GM12878 (cell line): ENCODE data around the gene INAFM1. TPM values are rescaled to one million over a fixed set of nuclear protein-coding genes. Genes with fewer than 3 reads are reported as not detected.
A peak's percentile ranks its signal among the peaks of the same experiment; 100 is the strongest.

Experiments
- CREB1 ChIP-seq: IDR thresholded peaks from 2 replicates; pipeline ENCODE4 v1.6.1; 2012; ENCODE audit warnings: low read depth, mild to moderate bottlenecking, inconsistent platforms
- E2F8 ChIP-seq: fragments of 450-650 bp; IDR thresholded peaks from 2 replicates; pipeline ENCODE4 v1.6.1; 2018; ENCODE audit warnings: mild to moderate bottlenecking, low read depth, moderate library complexity; ENCODE audit not compliant: partially characterized antibody
- FOXM1 ChIP-seq: IDR thresholded peaks from 2 replicates; pipeline ENCODE4 v1.6.1; 2012; ENCODE audit warnings: low read depth, mild to moderate bottlenecking, inconsistent platforms, low read length, moderate library complexity
- IRF5 ChIP-seq: fragments of 450-650 bp; IDR thresholded peaks from 2 replicates; pipeline ENCODE4 v1.6.1; 2017; ENCODE audit warnings: borderline replicate concordance
- JUNB ChIP-seq: IDR thresholded peaks from 2 replicates; pipeline ENCODE4 v1.6.1; 2016; ENCODE audit warnings: antibody characterized with exemption, mild to moderate bottlenecking
- MYB ChIP-seq: fragments of 150-350 bp; IDR thresholded peaks from 2 replicates; pipeline ENCODE4 v1.6.1; 2014; ENCODE audit warnings: mild to moderate bottlenecking, low read depth, low read length, borderline replicate concordance
- PAX8 ChIP-seq: fragments of 450-650 bp; IDR thresholded peaks from 2 replicates; pipeline ENCODE4 v1.6.1; 2017; ENCODE audit warnings: mild to moderate bottlenecking, moderate library complexity
- RCOR1 ChIP-seq: conservative IDR thresholded peaks from 2 replicates; pipeline ENCODE4 v1.6.1; 2012; ENCODE audit warnings: low read depth, low read length, improper control_type of control experiment
- REST ChIP-seq: IDR thresholded peaks from 2 replicates; pipeline ENCODE4 v1.6.1; 2012; ENCODE audit warnings: mild to moderate bottlenecking, low read depth, low read length
- SIX5 ChIP-seq: IDR thresholded peaks from 2 replicates; pipeline ENCODE4 v1.6.1; 2011; ENCODE audit warnings: mild to moderate bottlenecking, low read depth, low read length, moderate library complexity; ENCODE audit not compliant: severe bottlenecking
- TAF1 ChIP-seq: IDR thresholded peaks from 2 replicates; pipeline ENCODE4 v1.6.1; 2011; ENCODE audit warnings: mild to moderate bottlenecking, low read depth, low read length, borderline replicate concordance
- ZNF592 ChIP-seq: fragments of 450-650 bp; IDR thresholded peaks from 2 replicates; pipeline ENCODE4 v1.6.1; 2017; ENCODE audit warnings: mild to moderate bottlenecking, moderate library complexity
- polyA plus RNA-seq, 11 experiments: library from polyadenylated mRNA; depleted of rRNA in 4 of 11; unstranded in 6 of 11; stranded (reverse) in 5 of 11; fragments of >200 nt; fragmentation: Nextera tagmentation in 4 of 11; fragmentation: Illumina TruSeq in 1 of 11; extraction: Ambion mirVana in 4 of 11; extraction: Trizol in 1 of 11; gene quantifications; 1 replicate in 1 of 11; 2 replicates in 10 of 11; pipeline versions ENCODE4 v1.2.1 to v1.2.3, GENCODE V29; 2011 to 2016; ENCODE audit warnings: inconsistent platforms in 2 of 11, missing spikeins in 2 of 11, low read depth in 1 of 11
- total RNA-seq, 4 experiments: library from RNA; depleted of rRNA in 3 of 4; stranded (reverse); fragments of >200 nt in 3 of 4; fragmentation: Illumina TruSeq in 1 of 4; extraction: Trizol in 1 of 4; gene quantifications; 2 replicates each; pipeline versions ENCODE4 v1.2.1 to v1.2.3, GENCODE V29; 2013 to 2021
- TF ChIP-seq, protein P1 (sequence below): fragments of 450-650 bp; conservative IDR thresholded peaks from 2 replicates; pipeline ENCODE4 v1.6.1; 2017; ENCODE audit warnings: mild to moderate bottlenecking, moderate library complexity
- TF ChIP-seq, protein P2 (sequence below): IDR thresholded peaks from 2 replicates; pipeline ENCODE4 v1.6.1; 2012; ENCODE audit warnings: low read length, inconsistent platforms

INAFM1 gene
- total and polyA plus RNA-seq, 10 of the 15 experiments (the other 5 are each of a cell fraction or from before 2014, with no cell fraction given): 0.57 to 6.8 (median 1.1) TPM; not detected in 1

- TF ChIP-seq ZNF592 (peak; percentile 29; the same call in 1 of the 2 replicates), CREB1 (no peak), E2F8 (no peak), MYB (no peak), TAF1 (no peak), IRF5 (no peak), RCOR1 (no peak), FOXM1 (peak; percentile 59; the same call in 1 of the 2 replicates), JUNB (no peak), SIX5 (no peak), REST (no peak), PAX8 (no peak)
- TF ChIP-seq, protein P1, sequence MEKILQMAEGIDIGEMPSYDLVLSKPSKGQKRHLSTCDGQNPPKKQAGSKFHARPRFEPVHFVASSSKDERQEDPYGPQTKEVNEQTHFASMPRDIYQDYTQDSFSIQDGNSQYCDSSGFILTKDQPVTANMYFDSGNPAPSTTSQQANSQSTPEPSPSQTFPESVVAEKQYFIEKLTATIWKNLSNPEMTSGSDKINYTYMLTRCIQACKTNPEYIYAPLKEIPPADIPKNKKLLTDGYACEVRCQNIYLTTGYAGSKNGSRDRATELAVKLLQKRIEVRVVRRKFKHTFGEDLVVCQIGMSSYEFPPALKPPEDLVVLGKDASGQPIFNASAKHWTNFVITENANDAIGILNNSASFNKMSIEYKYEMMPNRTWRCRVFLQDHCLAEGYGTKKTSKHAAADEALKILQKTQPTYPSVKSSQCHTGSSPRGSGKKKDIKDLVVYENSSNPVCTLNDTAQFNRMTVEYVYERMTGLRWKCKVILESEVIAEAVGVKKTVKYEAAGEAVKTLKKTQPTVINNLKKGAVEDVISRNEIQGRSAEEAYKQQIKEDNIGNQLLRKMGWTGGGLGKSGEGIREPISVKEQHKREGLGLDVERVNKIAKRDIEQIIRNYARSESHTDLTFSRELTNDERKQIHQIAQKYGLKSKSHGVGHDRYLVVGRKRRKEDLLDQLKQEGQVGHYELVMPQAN: no peak
- TF ChIP-seq, protein P2, sequence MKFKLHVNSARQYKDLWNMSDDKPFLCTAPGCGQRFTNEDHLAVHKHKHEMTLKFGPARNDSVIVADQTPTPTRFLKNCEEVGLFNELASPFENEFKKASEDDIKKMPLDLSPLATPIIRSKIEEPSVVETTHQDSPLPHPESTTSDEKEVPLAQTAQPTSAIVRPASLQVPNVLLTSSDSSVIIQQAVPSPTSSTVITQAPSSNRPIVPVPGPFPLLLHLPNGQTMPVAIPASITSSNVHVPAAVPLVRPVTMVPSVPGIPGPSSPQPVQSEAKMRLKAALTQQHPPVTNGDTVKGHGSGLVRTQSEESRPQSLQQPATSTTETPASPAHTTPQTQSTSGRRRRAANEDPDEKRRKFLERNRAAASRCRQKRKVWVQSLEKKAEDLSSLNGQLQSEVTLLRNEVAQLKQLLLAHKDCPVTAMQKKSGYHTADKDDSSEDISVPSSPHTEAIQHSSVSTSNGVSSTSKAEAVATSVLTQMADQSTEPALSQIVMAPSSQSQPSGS: no peak
Observed at GRCh38 chr19:47305309-47305751, 30.6 kb downstream of the INAFM1 start (continued).
